ENCODE results near the gene JUN.

DNA sequence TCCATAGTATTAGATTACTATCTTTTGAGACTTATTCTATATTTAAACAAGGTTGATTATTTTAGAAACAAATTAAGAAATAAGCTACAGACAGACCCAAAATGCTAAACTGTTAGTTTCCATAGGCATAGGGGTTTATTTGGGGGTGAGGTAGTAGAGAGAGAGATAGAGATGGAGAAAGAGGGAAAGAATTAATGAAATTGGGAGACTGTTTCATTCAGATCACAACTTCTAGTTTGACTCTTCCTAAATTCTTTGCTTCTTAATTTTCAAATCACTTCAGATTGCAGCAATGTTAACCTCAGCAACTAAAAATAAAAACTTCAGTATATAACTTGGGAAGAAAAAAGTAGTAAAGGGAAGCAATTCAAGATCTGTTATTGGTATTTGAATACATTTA is 3.4 kb downstream of the JUN start:
- no peak for TF ChIP-seq NFIC (IDR thresholded peaks at IDR 0.05)
- no peak for TF ChIP-seq YY1 (IDR thresholded peaks at IDR 0.05; ENCODE audit: low read depth)
- TF ChIP-seq, protein P1, sequence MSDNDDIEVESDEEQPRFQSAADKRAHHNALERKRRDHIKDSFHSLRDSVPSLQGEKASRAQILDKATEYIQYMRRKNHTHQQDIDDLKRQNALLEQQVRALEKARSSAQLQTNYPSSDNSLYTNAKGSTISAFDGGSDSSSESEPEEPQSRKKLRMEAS (IDR thresholded peaks at IDR 0.05), result no peak
- TF ChIP-seq FOXM1 (IDR thresholded peaks at IDR 0.05; ENCODE audit: borderline replicate concordance, low read depth), result no peak
- no peak for TF ChIP-seq EP300 (IDR thresholded peaks at IDR 0.05; ENCODE audit: borderline replicate concordance)
- TF ChIP-seq CEBPB (IDR thresholded peaks at IDR 0.05), result no peak
- TF ChIP-seq TCF12 (IDR thresholded peaks at IDR 0.05; ENCODE audit: low read depth), result no peak
- no peak for TF ChIP-seq EGR1 (IDR thresholded peaks at IDR 0.05)
- TF ChIP-seq TAF1 (IDR thresholded peaks at IDR 0.05; ENCODE audit: low read depth), result no peak
- TF ChIP-seq, protein P2, sequence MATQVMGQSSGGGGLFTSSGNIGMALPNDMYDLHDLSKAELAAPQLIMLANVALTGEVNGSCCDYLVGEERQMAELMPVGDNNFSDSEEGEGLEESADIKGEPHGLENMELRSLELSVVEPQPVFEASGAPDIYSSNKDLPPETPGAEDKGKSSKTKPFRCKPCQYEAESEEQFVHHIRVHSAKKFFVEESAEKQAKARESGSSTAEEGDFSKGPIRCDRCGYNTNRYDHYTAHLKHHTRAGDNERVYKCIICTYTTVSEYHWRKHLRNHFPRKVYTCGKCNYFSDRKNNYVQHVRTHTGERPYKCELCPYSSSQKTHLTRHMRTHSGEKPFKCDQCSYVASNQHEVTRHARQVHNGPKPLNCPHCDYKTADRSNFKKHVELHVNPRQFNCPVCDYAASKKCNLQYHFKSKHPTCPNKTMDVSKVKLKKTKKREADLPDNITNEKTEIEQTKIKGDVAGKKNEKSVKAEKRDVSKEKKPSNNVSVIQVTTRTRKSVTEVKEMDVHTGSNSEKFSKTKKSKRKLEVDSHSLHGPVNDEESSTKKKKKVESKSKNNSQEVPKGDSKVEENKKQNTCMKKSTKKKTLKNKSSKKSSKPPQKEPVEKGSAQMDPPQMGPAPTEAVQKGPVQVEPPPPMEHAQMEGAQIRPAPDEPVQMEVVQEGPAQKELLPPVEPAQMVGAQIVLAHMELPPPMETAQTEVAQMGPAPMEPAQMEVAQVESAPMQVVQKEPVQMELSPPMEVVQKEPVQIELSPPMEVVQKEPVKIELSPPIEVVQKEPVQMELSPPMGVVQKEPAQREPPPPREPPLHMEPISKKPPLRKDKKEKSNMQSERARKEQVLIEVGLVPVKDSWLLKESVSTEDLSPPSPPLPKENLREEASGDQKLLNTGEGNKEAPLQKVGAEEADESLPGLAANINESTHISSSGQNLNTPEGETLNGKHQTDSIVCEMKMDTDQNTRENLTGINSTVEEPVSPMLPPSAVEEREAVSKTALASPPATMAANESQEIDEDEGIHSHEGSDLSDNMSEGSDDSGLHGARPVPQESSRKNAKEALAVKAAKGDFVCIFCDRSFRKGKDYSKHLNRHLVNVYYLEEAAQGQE (IDR thresholded peaks at IDR 0.05; ENCODE audit: low read depth), result no peak
- TF ChIP-seq TEAD4 (IDR thresholded peaks at IDR 0.05), result no peak
- TF ChIP-seq RAD21 (IDR thresholded peaks at IDR 0.05; ENCODE audit: low read depth), result no peak
- TF ChIP-seq CREB1 (IDR thresholded peaks at IDR 0.05; ENCODE audit: low read depth), result no peak
- TF ChIP-seq, protein P3, sequence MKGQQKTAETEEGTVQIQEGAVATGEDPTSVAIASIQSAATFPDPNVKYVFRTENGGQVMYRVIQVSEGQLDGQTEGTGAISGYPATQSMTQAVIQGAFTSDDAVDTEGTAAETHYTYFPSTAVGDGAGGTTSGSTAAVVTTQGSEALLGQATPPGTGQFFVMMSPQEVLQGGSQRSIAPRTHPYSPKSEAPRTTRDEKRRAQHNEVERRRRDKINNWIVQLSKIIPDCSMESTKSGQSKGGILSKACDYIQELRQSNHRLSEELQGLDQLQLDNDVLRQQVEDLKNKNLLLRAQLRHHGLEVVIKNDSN (IDR thresholded peaks at IDR 0.05), result no peak

All from Ishikawa (cell line).